SH-SY5Y (cell line): ENCODE data around the gene DNAI7.

ENCODE experiments used
- GATA2 ChIP-seq: IDR thresholded peaks from 2 replicates; pipeline ENCODE4 v1.6.1; 2011; ENCODE audit warnings: mild to moderate bottlenecking, low read depth, low read length
- GATA3 ChIP-seq: IDR thresholded peaks from 2 replicates; pipeline ENCODE4 v1.6.1; 2011; ENCODE audit warnings: low read depth, mild to moderate bottlenecking, low read length, moderate library complexity

GRCh38 chr12:25162866-25163265 lies 32.1 kb downstream of the DNAI7 start:
- TF ChIP-seq GATA2, result no peak
- no peak for TF ChIP-seq GATA3
